ENCODE measurements around the gene POLR1H.
"Not testable (repeated sequence)": the region's sequence is repeated elsewhere in the genome, so short reads cannot be mapped to it uniquely, and the experiment has no call there.

The POLR1H gene, protein sequence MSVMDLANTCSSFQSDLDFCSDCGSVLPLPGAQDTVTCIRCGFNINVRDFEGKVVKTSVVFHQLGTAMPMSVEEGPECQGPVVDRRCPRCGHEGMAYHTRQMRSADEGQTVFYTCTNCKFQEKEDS

DNA sequence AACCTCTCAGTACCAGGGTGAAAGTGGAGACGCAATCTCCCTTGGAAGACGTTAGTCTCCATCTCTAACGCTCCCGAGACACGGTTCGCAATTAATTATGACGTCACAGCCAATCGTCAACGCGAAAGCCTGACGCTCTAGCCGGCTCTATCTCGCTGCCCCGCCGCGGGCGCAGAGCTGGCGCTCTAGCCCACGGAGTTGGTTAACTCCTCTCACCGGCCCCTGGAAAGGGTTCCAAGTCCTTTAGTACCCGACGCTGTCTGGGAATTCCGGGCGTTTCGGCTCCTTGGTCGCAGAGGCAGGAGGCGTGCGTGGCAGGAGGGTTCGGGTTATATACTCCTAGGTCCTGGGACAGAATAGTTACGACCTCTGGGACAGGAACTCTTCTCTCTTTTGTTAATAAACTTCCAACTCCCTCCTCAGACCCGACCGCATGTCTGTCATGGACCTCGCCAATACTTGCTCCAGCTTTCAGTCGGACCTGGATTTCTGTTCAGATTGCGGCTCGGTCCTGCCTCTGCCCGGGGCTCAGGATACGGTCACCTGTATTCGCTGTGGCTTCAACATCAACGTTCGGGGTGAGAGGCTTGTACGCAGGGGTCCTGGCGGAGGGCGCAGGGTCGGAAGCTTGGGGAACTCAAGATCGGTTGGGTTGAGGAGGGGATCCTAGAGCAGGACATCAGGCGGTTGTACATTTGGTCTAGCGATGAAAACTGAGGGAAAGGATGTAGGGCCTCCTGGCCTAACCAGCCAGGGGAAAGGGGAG lies at the start of gene POLR1H:
Gene POLR1H, plus strand, starts transcription at position 174 of the 766 bp plus-strand sequence. Its CDS starts 260 bp downstream, at position 434.
- DNase-seq (ENCODE audit: low spot score): peak; percentile 95

DNA sequence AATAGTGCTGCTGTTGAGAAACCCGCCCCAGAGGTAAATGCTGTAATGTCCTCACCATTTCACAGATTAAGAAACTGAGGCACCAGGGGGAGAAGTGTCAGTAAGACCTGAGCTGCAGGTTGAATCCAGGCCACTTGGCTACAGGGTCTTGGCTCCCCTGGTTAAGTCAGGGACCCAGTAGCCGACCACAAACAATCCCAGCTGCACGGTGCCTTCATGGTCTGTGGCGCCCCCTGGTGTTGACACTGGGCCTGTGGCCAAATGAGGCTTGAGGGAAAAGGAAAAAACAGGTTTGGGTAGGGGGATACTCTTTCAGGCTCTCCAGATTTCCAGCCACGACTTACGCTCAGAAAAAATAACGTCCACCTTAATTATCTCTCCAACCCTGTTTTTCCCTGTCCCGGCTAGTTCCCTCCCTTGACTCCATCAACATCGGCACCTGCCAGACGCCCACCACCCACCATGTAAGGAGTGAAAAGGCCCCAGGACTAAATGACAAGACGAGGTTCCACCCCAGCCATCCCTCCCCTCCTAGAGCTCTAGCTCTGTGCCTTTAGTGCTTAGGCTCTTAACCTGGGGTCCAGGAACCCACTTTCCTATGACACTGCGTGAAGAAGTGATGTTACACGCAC lies 47.7 kb upstream of the POLR1H start:
- peak; percentile 55 for DNase-seq (ENCODE audit: low spot score)

DNA sequence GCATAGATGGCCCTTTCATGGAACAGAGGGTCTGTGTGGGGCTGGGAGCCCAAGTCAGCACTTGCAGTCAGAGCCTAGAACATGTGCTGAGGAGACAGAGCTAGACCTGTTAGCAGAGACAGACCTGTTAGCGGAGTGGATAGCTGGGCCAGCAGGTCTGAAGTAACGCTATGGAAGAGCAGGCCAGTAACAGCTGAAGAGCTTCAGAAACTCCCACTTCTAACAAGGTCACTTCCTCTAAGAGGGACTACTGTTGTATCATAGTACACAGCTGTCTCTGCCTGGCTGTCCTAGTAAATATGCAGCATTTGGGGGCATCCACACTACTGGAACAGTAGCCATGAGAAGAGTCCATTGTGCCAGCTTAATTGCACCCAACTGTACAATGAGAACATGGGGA lies 41.2 kb upstream of the POLR1H start:
- DNase-seq (ENCODE audit: low spot score): no peak

DNA sequence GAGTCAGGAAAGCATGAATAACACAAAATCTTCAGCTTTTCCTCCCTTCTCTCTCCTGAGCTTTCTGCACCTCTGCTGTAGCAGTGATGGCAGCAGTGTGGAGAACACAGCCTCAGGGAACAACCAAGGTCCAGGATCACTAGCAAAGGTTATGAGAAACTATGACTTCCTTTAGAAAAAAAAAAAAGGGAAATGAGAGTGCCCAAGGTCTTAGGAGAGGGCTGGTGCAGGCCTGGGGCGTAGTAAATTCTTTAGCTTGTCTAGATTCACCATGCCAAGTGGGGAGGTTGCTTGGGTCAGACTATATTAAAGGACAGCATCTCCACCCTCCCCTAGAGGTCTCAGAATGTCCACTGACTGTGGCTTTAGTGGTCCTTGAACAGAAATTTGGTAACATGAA lies 40.4 kb upstream of the POLR1H start:
- DNase-seq (ENCODE audit: low spot score): no peak

DNA sequence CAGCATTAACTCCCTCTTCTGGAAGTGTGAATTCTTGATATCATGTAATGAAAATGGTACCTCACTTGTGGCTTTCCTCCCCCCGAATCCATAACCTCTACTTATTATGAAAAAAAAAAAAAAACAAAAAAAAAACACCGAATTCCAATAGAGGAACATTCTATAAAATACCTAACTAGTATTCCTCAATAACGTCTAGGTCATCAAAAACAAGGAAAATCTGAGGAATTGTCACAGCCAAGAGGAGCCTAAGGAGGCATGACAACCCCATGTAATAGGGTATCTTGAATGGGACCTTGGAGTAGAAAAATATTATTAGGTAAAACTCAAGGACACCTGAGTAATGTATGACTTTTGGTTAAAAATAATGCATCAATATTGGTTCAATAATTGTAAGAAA lies 38.9 kb upstream of the POLR1H start:
- DNase-seq (ENCODE audit: low spot score): no peak

DNA sequence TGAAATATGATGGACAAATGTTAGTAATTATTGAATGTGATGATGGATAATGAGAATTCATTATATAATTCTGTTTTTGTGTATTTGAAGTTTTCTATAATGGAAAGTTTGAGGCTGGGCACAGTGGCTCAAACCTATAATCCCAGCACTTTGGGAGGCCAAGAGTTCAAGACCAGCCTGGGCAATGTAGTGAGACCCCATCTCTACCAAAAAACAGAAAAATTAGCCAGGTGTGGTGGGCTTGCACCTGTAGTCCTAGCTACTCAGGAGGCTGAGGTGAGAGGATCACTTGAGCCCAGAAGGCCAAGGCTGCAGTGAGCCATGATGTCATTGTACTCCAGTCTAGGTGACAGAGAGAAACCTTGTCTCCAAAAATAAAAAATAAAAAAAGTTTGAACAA lies 38.4 kb upstream of the POLR1H start:
- not testable (repeated sequence) for DNase-seq (ENCODE audit: low spot score)

DNA sequence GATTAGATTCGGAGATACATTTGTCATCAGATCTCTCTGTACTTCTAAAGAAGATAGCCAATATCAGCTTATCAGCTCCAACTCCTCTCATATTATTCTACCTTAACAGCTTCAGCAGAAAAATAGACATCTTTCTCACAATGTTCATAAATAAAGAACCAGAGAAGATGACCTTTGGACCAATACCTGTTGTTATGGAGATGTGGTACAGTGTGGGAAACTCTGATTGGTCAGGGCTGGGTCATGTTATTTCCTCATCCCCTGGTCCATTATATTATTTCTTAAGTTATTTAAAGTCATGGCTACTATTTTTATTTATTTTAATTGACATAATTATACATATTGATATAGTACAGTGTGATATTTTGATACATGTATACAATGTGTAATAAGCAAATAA lies 35.9 kb upstream of the POLR1H start:
- no peak for DNase-seq (ENCODE audit: low spot score)

DNA sequence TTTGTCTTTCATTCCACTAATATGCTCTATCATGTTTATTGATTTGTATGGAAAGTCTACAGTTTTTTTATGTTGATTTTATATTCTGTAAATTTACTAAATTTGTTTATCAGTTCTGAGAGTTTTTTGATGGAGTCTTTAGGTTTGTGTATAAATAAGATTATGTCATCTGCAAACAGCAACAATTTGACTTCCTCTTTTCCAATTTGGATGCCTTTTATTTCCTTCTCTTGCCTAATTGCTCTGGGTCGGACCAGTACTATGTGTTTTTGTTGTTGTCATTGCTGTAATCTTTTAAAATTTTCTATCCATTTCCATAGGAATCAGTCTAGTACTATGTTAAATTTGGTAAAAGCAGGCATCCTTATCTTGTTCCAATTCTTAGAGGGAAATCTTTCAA lies 31.5 kb upstream of the POLR1H start:
- no peak for DNase-seq (ENCODE audit: low spot score)

DNA sequence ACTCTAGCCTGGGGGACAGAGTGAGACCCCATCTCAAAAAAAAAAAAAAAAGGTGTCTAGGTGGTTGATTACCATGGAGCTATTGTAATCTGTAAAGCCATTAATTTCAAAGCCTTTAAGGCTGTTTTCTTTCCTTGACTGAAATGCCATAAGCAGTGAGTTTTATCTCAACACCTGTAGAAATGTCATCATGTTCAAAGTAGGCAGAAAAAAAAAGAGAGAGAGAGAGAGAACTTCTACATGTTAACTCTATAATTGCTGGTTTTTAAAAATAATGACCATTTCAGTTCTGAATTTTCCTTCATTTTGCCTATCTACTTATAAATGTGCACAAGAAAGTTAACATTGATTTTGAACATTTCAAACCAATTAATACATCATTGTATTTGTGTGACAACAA lies 29.7 kb upstream of the POLR1H start:
- DNase-seq (ENCODE audit: low spot score): no peak

DNA sequence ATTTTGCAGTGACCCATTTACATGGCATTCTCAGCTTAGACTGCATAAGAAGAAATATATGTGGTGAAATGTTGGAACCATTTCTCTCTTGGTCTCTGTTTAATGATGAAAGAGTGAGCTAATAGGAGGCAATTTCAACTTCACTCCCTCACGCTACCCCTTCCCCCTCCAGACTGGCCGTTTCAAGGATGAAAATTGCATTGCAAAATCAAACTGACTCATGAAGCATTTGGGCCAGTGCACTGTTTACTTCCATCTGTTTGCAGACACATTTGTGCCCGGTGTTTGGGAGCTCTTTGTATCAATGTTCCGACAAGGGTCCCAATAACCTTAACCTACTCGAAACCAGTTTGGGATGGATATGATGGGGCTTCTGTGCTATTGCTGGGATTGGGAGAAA lies 27.6 kb upstream of the POLR1H start:
- DNase-seq (ENCODE audit: low spot score): not testable (repeated sequence)

DNA sequence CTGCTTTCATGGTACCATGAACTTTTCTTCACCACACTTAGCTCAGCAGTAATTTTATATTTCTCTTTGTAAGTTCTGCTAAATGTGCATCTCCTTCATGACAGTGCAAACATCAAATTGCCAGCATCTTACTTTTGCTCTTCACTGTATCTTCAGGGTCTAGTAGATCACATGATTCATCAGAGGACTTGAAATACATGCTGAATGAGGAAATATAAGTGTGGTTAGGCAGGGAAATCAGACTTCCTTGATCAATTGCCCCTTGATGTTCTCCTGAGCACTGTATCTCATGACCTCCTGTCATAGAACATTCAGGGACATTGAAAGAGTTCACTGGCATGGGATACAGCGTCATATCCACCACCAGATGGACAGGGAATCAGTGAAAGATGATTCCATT lies 25.3 kb upstream of the POLR1H start:
- DNase-seq (ENCODE audit: low spot score): no peak

DNA sequence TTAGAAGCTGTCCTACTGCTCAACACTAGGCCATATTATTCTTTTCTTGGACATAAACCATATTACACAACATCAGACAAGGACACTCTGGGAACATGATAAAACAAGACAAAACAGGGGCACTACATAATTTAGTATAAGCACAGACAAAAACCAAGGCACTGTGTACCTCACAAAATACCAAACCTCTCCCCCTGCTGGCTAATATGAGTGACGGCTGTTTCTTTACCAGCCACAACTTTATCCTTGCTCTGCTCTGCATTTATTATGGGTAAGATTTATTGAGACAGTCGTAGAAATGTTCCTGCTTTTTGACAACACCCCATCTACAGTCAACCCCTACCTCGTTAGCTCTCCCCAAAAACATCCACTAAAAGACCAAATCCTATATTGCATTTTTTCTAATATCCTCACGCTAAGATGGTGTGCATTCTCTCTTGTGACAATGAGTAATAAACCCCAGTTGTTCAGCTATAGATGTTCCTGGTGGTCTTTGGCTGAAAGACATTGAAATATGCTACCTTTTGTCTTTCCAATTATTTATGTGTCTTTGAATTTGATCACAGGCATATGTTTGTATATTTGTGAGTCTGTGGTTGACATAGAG lies 23.8 kb upstream of the POLR1H start:
- peak; percentile 46 for DNase-seq (ENCODE audit: low spot score)

DNA sequence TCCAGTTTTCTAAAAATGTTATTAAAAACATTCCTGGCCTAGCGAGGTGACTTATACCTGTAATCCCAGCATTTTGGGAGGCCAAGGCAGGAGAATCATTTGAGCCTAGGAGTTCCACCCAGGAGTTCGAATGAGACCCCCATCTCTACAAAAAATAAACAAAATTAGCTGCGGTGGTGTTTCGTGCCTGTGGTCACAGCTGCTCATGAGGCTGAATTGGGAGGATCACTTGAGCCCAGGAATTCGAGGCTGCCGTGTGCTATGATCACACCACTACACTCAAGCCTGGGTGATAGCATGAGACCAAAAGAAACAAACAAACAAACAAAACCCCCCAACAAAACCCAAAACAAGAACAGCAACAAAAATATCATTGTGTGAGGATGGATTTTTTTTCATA lies 19.8 kb upstream of the POLR1H start:
- DNase-seq (ENCODE audit: low spot score): no peak

DNA sequence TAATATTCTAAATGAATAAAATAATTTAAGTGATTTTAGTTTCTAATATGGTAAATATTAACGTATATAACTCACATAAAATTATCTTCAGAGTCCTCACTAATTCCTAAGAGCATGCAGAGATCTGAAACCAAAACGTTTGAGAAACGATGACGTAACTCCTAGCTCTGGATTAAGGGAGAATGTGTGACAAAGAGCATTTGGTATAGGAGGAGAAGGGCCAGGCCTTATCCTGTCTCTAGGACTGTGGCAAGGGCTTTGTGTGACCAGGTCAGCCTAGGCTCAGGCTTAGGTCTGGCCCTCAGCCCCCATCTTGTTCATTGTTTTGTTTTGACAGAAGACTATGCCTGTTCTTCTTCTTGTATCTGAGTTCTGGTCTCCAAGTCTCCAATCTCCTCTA lies 19.2 kb upstream of the POLR1H start:
- DNase-seq (ENCODE audit: low spot score): no peak

DNA sequence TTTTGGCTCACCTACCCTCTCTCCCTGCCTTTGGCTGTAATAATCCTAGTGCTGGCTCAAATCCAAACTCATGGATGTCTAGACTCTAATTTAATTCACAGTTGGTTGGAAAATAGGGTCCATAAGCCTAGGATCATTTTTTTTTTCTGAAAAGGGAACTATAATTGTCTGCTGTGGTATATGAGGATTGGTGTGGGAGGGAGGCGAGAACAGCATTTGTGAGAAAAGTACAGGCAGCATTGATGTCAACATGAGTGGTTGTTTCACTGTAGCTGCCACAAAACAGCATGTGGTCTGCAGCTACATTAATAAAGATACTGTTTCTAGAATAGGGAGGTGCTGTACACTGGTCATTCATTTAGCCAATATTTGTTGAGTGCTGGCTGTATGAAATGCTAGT lies 18.6 kb upstream of the POLR1H start:
- no peak for DNase-seq (ENCODE audit: low spot score)

DNA sequence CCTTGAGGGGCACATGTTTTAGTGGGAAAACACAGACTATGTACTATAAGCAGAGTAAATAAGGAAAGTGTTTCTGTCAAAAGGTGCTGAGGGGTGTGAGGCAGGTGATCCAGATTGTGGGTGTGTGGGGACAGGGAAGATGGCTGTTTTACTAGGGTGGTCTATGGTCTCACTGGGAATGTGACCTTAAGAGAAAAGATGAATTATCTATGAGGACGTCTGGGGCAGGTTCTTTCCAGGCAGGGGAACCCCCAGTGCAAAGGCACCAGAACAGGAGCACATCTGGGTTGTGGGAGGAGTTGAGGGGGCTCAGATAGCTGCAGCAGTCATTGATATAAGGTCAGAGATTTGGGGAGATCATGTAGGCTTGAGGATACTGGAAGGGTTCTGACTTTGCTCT lies 18.2 kb upstream of the POLR1H start:
- DNase-seq (ENCODE audit: low spot score): no peak

DNA sequence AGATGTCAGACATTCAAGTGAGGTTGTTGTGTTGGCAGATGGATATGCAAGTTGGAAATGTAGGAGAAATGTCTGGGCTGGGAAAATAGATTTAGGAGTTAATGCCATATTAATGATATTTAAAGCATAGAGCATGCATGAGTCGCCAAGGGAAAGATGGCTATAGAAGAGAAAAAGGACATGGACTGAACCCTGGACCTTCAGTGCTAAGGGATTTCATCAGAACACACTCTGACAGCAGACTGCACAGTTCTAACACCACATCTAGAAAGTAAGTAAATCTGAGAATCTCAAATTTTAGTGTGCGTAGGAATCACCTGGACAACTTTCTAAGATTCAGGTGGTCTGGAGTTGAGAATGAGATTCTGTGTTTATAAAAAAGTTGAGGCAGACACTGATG lies 17.3 kb upstream of the POLR1H start:
- DNase-seq (ENCODE audit: low spot score): no peak

DNA sequence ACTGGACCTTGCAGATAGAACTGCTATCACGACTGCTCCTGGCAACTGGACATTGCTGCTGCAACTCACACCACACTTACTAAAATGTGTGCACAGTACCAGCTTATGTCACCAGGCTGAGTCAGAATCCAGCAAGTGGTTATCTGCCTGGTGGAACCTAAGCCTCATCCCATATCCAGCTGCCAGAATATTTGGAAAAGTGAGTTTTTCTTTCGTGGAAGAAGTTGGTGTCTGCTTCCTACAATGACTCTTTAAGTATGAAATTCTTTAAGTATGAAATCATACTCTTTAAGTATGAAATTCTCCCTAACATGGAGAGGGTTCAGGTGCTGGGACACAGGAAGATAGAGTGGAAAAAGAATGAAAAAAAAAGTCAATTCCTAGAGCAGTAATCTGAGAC lies 16.4 kb upstream of the POLR1H start:
- no peak for DNase-seq (ENCODE audit: low spot score)

DNA sequence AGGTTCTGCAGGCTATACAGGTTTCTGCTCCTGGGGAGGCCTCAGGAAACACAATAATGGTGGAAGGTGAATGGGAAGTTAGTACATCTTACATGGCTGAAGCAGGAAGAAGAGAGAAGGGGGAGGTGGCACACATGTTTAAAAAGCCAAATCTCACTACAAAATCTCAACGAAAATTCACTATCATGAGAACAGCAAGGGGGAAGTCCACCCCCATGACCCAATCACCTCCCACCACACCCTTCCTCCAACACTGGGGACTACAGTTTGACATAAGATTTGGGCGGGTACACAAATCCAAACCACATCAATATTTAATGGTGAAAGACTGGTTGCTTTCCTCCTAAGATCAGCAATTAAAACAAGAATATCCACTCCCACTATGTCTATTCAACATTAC lies 13.8 kb upstream of the POLR1H start:
- DNase-seq (ENCODE audit: low spot score): no peak

DNA sequence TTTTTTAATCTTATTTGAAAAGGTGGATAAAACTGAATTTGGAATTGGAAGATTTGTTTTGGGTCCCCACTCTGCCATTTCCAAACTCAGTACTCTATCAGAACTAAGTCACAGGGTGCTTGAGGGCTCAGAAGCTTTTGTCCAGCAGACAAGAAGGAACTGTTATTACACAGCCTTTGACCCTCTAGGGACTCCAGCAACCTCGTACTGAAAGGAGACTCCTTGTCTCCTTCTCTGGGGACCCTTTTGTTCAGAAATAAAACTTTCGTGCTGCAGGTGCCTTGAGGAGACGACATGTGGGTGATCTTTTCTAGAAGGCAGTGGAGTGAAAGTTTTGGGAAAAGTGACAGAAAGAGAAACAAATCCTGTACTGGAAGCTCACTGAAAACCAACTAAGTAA lies 7.4 kb upstream of the POLR1H start:
- DNase-seq (ENCODE audit: low spot score): no peak

DNA sequence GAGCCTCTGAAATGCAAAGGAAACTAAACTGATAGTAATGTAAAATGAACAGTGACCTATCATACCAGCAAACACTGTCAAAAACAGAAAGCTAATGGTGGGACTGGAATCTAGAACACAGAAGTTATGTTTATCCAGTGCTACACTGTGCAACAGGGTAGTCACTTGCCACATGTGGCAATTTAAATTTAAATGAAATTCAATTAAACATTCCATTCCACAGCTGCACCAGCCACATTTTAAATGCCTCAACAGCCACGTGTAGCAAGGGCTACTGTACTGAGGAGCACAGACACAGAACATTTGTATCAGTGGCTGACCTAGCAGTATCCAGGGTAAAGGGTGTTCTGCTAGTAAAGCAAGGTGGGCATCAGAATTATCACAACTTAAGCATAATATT lies 5.6 kb upstream of the POLR1H start:
- DNase-seq (ENCODE audit: low spot score): no peak

DNA sequence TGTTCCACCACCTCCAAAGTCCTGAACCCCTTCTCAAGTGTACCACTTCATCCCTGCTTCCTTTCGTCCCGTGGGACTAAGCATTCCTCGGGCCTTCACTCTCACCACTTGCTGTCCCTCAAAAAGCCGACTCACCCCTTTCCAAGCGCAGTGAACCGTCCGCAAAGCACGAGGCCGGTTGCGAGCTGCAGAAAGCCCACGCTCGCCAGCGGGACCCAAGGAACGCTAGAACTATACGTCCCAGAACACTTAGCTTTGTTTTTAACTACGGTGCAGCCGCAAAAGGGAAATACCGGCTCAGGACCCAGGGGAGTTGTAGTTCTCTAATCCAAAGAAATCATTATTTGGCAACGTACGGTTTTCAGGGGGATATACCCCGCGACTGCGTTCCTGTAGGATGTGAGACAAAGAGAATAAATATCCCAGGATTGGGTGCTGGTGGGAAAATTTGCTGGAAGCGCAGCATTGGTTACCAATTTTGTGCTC lies 416 bp upstream of the POLR1H start:
- DNase-seq (ENCODE audit: low spot score): no peak

DNA sequence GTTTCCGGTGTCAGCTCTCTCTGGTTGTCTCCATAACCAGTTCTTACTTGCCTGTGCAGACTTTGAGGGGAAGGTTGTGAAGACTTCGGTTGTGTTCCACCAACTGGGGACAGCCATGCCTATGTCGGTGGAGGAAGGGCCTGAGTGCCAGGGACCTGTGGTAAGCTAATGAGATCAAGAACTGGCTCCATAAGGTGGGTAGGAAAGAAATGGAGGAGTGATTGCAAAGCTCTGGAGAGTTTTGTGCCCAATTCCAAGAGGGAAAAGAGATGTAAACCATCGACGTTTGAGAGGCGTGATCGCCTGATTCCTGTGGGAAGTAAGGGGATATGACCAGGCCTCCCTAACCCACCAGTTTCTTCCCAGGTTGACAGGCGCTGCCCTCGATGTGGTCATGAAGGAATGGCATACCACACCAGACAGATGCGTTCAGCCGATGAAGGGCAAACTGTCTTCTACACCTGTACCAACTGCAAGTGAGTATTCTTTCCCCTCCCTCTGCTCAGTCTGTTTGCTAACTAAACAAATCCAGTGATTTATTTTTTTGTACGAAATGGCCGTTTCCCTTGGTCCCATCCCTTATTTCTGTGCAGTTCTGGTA lies 893 bp downstream of the POLR1H start:
- peak; percentile 21 for DNase-seq (ENCODE audit: low spot score)

Data from NAMALWA (cell line).